ENCODE results near the gene IQCK. TPM values are rescaled to one million over a fixed set of nuclear protein-coding genes. Genes with fewer than 3 reads are reported as not detected.

The IQCK gene
- total and polyA plus RNA-seq, 2 experiments from 2014 or later = 13.2 to 13.9 TPM

- Histone ChIP-seq H3K9me3 (ENCODE audit: low read depth) (no peaks in the 10 kb centered on the region), H3K4me1 (ENCODE audit: low read depth) (no peaks in the 10 kb centered on the region), H3K27me3 (no peaks in the 10 kb centered on the region), H3K27ac (no peak overlapping the region), H3K36me3 (peaks cover 3% of the 10 kb centered on the region), H3K4me3 (no peak overlapping the region)
- TF ChIP-seq CTCF (IDR thresholded peaks at IDR 0.05; ENCODE audit: low read depth, low read length) = no peak
- DNase-seq (ENCODE audit: low read depth in 1 of 2, low spot score in 1 of 2) = peak in 1 of 2 donors; percentile 91
Observed at GRCh38 chr16:19696328-19696727, 21.7 kb upstream of the IQCK start.

GRCh38 chr16:19696961-19697360, 21.1 kb upstream of the IQCK start:
- Histone ChIP-seq H3K27ac (no peak overlapping the region), H3K36me3 (peaks cover 5% of the 10 kb centered on the region), H3K9me3 (ENCODE audit: low read depth) (no peaks in the 10 kb centered on the region), H3K27me3 (no peaks in the 10 kb centered on the region), H3K4me3 (no peak overlapping the region), H3K4me1 (ENCODE audit: low read depth) (no peaks in the 10 kb centered on the region)
- no peak for TF ChIP-seq CTCF (IDR thresholded peaks at IDR 0.05; ENCODE audit: low read depth, low read length)
- DNase-seq (ENCODE audit: low read depth in 1 of 2, low spot score in 1 of 2) = no peak

DNA sequence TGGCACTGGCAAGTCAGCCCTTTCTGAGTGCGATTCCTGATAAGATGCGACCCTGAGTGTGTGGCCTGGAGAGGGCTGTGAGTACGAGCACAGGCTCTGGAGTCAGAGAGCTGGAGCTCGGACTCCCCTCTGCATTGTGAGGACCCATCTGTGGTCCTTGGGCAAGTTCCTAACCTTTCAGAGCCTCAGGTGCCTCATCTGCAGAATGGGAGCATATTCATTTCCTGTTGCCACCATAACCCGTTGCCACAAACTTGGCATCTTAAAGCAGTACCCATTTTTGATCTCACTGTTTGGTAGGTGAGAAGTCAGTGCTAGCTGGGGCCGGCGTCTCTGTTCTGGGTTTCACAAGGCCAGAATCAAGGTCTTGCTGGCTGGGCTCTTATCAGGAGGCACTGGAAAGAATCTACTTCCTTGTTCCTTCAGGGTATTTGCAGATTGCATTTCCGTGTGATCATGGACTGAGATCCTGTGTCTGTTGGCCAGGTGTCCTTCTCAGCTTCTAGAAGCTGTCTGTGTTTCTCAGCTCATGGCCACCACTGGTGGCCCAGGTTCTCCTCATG, 20.2 kb upstream of the IQCK start:
- H3K9me3 ChIP-seq (ENCODE audit: low read depth) = no peaks in the 10 kb centered on the region
- H3K36me3 ChIP-seq = peaks cover 9% of the 10 kb centered on the region
- no peak for TF ChIP-seq CTCF (IDR thresholded peaks at IDR 0.05; ENCODE audit: low read depth, low read length)
- DNase-seq (ENCODE audit: low read depth in 1 of 2, low spot score in 1 of 2) = no peak
- H3K27me3 ChIP-seq = no peaks in the 10 kb centered on the region
- no peak overlapping the region for H3K4me3 ChIP-seq
- H3K27ac ChIP-seq = no peak overlapping the region
- H3K4me1 ChIP-seq (ENCODE audit: low read depth) = no peaks in the 10 kb centered on the region

DNA sequence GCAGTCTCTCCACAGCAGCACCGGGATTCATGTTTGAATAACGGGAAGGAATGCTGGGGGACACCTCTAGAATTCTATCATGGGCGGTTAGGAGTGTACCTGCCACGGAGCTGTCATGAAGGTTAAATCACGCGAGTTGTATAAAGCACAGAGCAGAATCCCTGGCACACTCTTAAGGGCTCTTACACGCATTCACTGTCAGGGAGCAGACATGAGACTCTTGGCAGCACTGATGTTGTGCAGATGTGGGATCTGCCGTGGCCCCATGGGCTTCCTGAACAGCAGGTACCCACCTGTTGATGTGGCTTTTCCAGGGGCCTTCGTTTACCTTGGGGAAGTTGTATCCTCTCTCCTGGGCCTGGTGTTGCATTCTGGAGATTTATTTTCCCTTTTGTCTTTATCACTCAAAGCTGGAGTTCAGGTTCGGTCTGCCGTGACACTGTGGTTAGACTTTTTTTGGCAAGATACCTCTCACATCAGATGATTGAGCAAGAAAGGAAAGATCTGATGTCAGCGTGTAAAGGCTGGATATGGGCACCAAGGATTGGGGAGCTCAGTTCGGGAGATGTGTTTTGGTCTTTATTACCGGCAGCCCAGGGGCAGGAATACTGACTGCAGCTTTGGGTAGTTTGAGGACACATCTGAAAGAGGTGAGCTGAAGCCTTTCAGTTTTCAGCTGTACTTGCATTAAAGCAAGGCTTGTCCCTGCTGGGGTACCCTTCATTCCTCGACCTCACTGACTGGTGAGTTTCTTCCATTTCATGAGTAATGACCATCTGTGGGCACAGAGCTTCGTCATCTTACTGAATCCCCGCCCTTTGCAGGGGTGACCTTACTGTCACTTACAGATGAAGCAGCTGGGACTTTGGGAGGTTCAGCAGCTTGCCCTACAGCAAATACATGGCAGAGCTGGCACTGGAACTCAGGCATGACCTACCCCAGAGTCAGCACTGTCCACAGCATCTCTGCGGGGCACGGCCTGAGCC, 19.3 kb upstream of the IQCK start:
- H3K4me3 ChIP-seq = no peak overlapping the region
- H3K4me1 ChIP-seq (ENCODE audit: low read depth) = no peaks in the 10 kb centered on the region
- DNase-seq (ENCODE audit: low read depth in 1 of 2, low spot score in 1 of 2) = peak in 1 of 2 donors; percentile 71
- peaks cover 9% of the 10 kb centered on the region for H3K36me3 ChIP-seq
- H3K27ac ChIP-seq = peak overlapping the region; percentile 39
- no peaks in the 10 kb centered on the region for H3K27me3 ChIP-seq
- no peak for TF ChIP-seq CTCF (IDR thresholded peaks at IDR 0.05; ENCODE audit: low read depth, low read length)
- no peaks in the 10 kb centered on the region for H3K9me3 ChIP-seq (ENCODE audit: low read depth)

GRCh38 chr16:19699472-19699871, 18.6 kb upstream of the IQCK start:
- Histone ChIP-seq H3K36me3 (peaks cover 9% of the 10 kb centered on the region), H3K4me1 (ENCODE audit: low read depth) (no peaks in the 10 kb centered on the region), H3K27me3 (no peaks in the 10 kb centered on the region), H3K9me3 (ENCODE audit: low read depth) (no peaks in the 10 kb centered on the region), H3K27ac (no peak overlapping the region), H3K4me3 (no peak overlapping the region)
- no peak for DNase-seq (ENCODE audit: low read depth in 1 of 2, low spot score in 1 of 2)
- no peak for TF ChIP-seq CTCF (IDR thresholded peaks at IDR 0.05; ENCODE audit: low read depth, low read length)
